ENCODE measurements around the gene EMC9. TPM values are rescaled to one million over a fixed set of nuclear protein-coding genes. Genes with fewer than 3 reads are reported as not detected.

Gene EMC9
- polyA plus RNA-seq, 3 donors = 6.4 to 9.4 (median 8.5) TPM

DNA sequence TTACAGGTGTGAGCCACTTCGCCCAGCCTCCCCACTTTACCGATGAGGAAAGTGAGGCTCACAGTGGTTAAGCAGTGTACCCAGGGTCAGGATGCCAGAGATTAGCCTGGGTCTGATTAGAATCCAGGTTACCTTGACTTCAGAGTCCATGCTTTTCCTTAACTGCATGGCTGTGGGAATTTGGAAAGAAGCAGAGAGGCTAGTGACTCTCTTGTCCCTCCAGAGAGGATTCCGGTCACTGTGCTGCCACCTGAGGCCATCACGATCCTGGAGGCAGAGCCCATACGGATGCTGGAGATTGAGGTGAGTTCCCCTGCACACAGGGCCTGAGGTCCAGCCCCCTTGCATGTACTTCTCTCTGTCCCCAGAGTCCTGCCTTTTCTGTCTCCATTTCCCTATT, 35.2 kb upstream of the EMC9 start:
- Mint-ChIP-seq H3K36me3 (peaks cover 75 to 88% of the 10 kb centered on the region in 2 donors), H3K27me3 (ENCODE audit: low read depth in 3 of 3) (peaks cover 4 to 7% (median 7%) of the 10 kb centered on the region in 3 donors), H3K9me3 (no peaks in the 10 kb centered on the region), H3K27ac (peak overlapping the region in 1 of 7 donors; percentile 54), H3K4me3 (no peak overlapping the region), H3K4me1 (peaks cover 9% of the 10 kb centered on the region)
- Histone ChIP-seq H3K4me2 (replicated peaks; ENCODE audit: extremely low read depth, low read length, poor library complexity, severe bottlenecking) (no peak overlapping the region), H3K27me3 (ENCODE audit: control insufficient read depth in 2 of 2, insufficient read depth in 2 of 2, low read length in 2 of 2) (no peaks in the 10 kb centered on the region), H3K79me2 (ENCODE audit: insufficient read depth, low read length) (no peaks in the 10 kb centered on the region), H3K9ac (ENCODE audit: insufficient read depth, low read length, poor library complexity, severe bottlenecking) (no peak overlapping the region), H3K4me1 (ENCODE audit: control insufficient read depth in 1 of 2, insufficient read depth in 2 of 2, low read length in 2 of 2) (peaks cover 9 to 11% of the 10 kb centered on the region in 2 donors), H3K9me3 (replicated peaks in 1 of 2; ENCODE audit: control insufficient read depth in 1 of 2, insufficient read depth in 1 of 2, low read length in 2 of 2) (no peaks in the 10 kb centered on the region), H4K20me1 (ENCODE audit: insufficient read depth, low read length) (peaks cover 17% of the 10 kb centered on the region), H3K36me3 (replicated peaks in 1 of 2; ENCODE audit: control insufficient read depth in 1 of 2, insufficient read depth in 2 of 2, low read length in 2 of 2) (peaks cover 62 to 80% of the 10 kb centered on the region in 2 donors), H3K4me3 (replicated peaks in 1 of 3; ENCODE audit: low read depth in 2 of 3, low read length in 3 of 3) (no peak overlapping the region), H2AFZ (ENCODE audit: insufficient read depth, low read depth, low read length, poor library complexity, severe bottlenecking) (no peak overlapping the region), H3K27ac (ENCODE audit: low read depth in 1 of 2, low read length in 2 of 2) (no peak overlapping the region)
- intact Hi-C loops (cut with micrococcal nuclease) = no loop called here
- WGBS (ENCODE audit: insufficient coverage) = 99% methylated on average over 5 of the region's 5 CpGs
- TF ChIP-seq, protein P1, sequence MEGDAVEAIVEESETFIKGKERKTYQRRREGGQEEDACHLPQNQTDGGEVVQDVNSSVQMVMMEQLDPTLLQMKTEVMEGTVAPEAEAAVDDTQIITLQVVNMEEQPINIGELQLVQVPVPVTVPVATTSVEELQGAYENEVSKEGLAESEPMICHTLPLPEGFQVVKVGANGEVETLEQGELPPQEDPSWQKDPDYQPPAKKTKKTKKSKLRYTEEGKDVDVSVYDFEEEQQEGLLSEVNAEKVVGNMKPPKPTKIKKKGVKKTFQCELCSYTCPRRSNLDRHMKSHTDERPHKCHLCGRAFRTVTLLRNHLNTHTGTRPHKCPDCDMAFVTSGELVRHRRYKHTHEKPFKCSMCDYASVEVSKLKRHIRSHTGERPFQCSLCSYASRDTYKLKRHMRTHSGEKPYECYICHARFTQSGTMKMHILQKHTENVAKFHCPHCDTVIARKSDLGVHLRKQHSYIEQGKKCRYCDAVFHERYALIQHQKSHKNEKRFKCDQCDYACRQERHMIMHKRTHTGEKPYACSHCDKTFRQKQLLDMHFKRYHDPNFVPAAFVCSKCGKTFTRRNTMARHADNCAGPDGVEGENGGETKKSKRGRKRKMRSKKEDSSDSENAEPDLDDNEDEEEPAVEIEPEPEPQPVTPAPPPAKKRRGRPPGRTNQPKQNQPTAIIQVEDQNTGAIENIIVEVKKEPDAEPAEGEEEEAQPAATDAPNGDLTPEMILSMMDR (IDR thresholded peaks at IDR 0.05) = no peak
- no peak for DNase-seq

DNA sequence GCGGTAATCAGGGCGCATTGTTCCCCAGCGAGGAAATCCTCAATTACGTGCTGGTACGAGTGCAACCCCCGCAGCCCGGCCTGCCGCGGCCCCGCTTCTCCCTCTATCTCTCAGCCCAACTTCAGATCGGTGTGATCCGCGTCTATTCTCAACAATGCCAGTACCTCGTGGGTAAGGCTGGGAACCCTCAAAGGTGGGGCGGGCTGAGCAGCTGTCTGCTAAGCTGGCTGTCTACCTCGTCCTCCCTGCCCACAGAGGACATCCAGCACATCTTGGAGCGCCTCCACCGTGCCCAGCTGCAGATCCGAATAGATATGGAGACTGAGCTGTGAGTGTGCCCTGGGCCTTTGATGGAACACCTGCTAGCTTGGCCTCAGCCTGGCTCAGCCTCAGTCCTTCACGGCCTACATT, 31.5 kb upstream of the EMC9 start:
- H3K27ac ChIP-seq (ENCODE audit: low read depth in 1 of 2, low read length in 2 of 2) = no peak overlapping the region
- TF ChIP-seq, protein P1 (IDR thresholded peaks at IDR 0.05) = no peak
- no peaks in the 10 kb centered on the region for H3K9me3 ChIP-seq (replicated peaks in 1 of 2; ENCODE audit: control insufficient read depth in 1 of 2, insufficient read depth in 1 of 2, low read length in 2 of 2)
- no peak overlapping the region for H3K9ac ChIP-seq (ENCODE audit: insufficient read depth, low read length, poor library complexity, severe bottlenecking)
- H3K4me1 Mint-ChIP-seq = peaks cover 31% of the 10 kb centered on the region
- no peak overlapping the region for H3K4me2 ChIP-seq (replicated peaks; ENCODE audit: extremely low read depth, low read length, poor library complexity, severe bottlenecking)
- no peaks in the 10 kb centered on the region for H3K79me2 ChIP-seq (ENCODE audit: insufficient read depth, low read length)
- no peak overlapping the region for H3K4me3 Mint-ChIP-seq
- H3K4me3 ChIP-seq (replicated peaks in 1 of 3; ENCODE audit: low read depth in 2 of 3, low read length in 3 of 3) = peak overlapping the region in 1 of 3 experiments; percentile 68
- peaks cover 36 to 62% of the 10 kb centered on the region in 2 donors for H3K36me3 ChIP-seq (replicated peaks in 1 of 2; ENCODE audit: control insufficient read depth in 1 of 2, insufficient read depth in 2 of 2, low read length in 2 of 2)
- peaks cover 10 to 19% (median 16%) of the 10 kb centered on the region in 3 donors for H3K27me3 Mint-ChIP-seq (ENCODE audit: low read depth in 3 of 3)
- DNase-seq = no peak
- no peaks in the 10 kb centered on the region for H3K27me3 ChIP-seq (ENCODE audit: control insufficient read depth in 2 of 2, insufficient read depth in 2 of 2, low read length in 2 of 2)
- H3K36me3 Mint-ChIP-seq = peaks cover 62 to 79% of the 10 kb centered on the region in 2 donors
- H4K20me1 ChIP-seq (ENCODE audit: insufficient read depth, low read length) = peaks cover 28% of the 10 kb centered on the region
- H2AFZ ChIP-seq (ENCODE audit: insufficient read depth, low read depth, low read length, poor library complexity, severe bottlenecking) = no peak overlapping the region
- peak overlapping the region in 1 of 7 donors; percentile 37 for H3K27ac Mint-ChIP-seq
- H3K9me3 Mint-ChIP-seq = peaks cover 0 to 2% (median 0%) of the 10 kb centered on the region in 7 donors
- intact Hi-C loops (cut with micrococcal nuclease) = no loop called here
- H3K4me1 ChIP-seq (ENCODE audit: control insufficient read depth in 1 of 2, insufficient read depth in 2 of 2, low read length in 2 of 2) = peaks cover 22 to 31% of the 10 kb centered on the region in 2 donors
- 64% methylated on average over 15 of the region's 20 CpGs for WGBS (ENCODE audit: insufficient coverage)

Data from CD14-positive monocyte (primary cell).